K562 (cell line): ENCODE measurements around the gene TMEM208. TPM values are rescaled to one million over a fixed set of nuclear protein-coding genes. Genes with fewer than 3 reads are reported as not detected.

Experiments used
- ARID2 ChIP-seq: fragments of 450-650 bp; IDR thresholded peaks from 2 replicates; pipeline ENCODE4 v1.6.1; 2017; ENCODE audit warnings: antibody characterized with exemption, mild to moderate bottlenecking
- ATF3 ChIP-seq, 2 experiments: fragments of 450-650 bp in 1 of 2; sonication (generic) in 1 of 2; formaldehyde crosslinking in 1 of 2; IDR thresholded peaks in 1 of 2; conservative IDR thresholded peaks in 1 of 2; 2 replicates each; pipeline versions ENCODE4 v1.6.1 to v1.8.1; 2016 to 2023; ENCODE audit warnings: mild to moderate bottlenecking in 2 of 2, moderate library complexity in 2 of 2, inconsistent platforms in 1 of 2, missing genetic modification reagents in 1 of 2
- CBX8 ChIP-seq: fragments of 200-600 bp; sonication (generic); IDR thresholded peaks from 2 replicates; pipeline ENCODE4 v1.6.1; 2012; ENCODE audit warnings: borderline replicate concordance, mixed run types, low read depth, mild to moderate bottlenecking, moderate library complexity, mixed read lengths, low read length, control low read depth, inconsistent platforms; ENCODE audit not compliant: poor library complexity, severe bottlenecking; ENCODE audit errors: extremely low read depth
- FOXJ2 ChIP-seq: fragments of 200-800 bp; sonication (Bioruptor generic); IDR thresholded peaks from 2 replicates; pipeline ENCODE4 v1.6.1; 2016; ENCODE audit warnings: missing genetic modification characterization, missing compliant biosample characterization
- GATAD2A ChIP-seq: fragments of 450-650 bp; IDR thresholded peaks from 2 replicates; pipeline ENCODE4 v1.6.1; 2017
- HDAC2 ChIP-seq: fragments of 450-650 bp; IDR thresholded peaks from 2 replicates; pipeline ENCODE4 v1.6.1; 2016; ENCODE audit warnings: mild to moderate bottlenecking
- HMBOX1 ChIP-seq: sonication (generic); IDR thresholded peaks from 2 replicates; pipeline ENCODE4 v1.6.1; 2016
- MITF ChIP-seq: IDR thresholded peaks from 2 replicates; pipeline ENCODE4 v1.6.1; 2014; ENCODE audit warnings: antibody characterized with exemption
- MNT ChIP-seq, 2 experiments: fragments of 450-650 bp; conservative IDR thresholded peaks; 2 replicates each; pipeline ENCODE4 v1.6.1; 2017; ENCODE audit warnings: mild to moderate bottlenecking in 2 of 2, moderate library complexity in 2 of 2
- NELFE ChIP-seq: IDR thresholded peaks from 2 replicates; pipeline ENCODE4 v1.6.1; 2011; ENCODE audit warnings: mild to moderate bottlenecking; ENCODE audit not compliant: insufficient read depth, insufficient read length
- PKNOX1 ChIP-seq: fragments of 450-650 bp; IDR thresholded peaks from 2 replicates; pipeline ENCODE4 v1.6.1; 2016
- POLR2G ChIP-seq: fragments of 200-400 bp; formaldehyde crosslinking; IDR thresholded peaks from 2 replicates; pipeline ENCODE4 v1.6.1; 2017; ENCODE audit warnings: low read depth, mild to moderate bottlenecking, antibody characterized with exemption, low read length, moderate library complexity
- TAL1 ChIP-seq: fragments of 450-650 bp; IDR thresholded peaks from 2 replicates; pipeline ENCODE4 v1.6.1; 2016; ENCODE audit warnings: mild to moderate bottlenecking
- USF1 ChIP-seq: sonication (generic); formaldehyde crosslinking; IDR thresholded peaks from 2 replicates; pipeline ENCODE4 v1.9.0; 2022; ENCODE audit warnings: mild to moderate bottlenecking, missing genetic modification reagents
- ZBTB2 ChIP-seq: fragments of 450-650 bp; IDR thresholded peaks from 2 replicates; pipeline ENCODE4 v1.6.1; 2016; ENCODE audit warnings: antibody characterized with exemption
- ZNF436 ChIP-seq: fragments of 250-450, 450-650 bp; sonication (Bioruptor Pico); formaldehyde crosslinking; IDR thresholded peaks from 2 replicates; pipeline ENCODE4 v1.7.0; 2020; ENCODE audit warnings: mild to moderate bottlenecking
- ZNF785 ChIP-seq: fragments of 250-450 bp; sonication (Bioruptor Pico); IDR thresholded peaks from 2 replicates; pipeline ENCODE4 v1.4.0; 2020; ENCODE audit warnings: mild to moderate bottlenecking
- polyA plus RNA-seq, 8 experiments: library from polyadenylated mRNA; depleted of rRNA in 4 of 8; stranded (reverse) in 5 of 8; unstranded in 3 of 8; fragments of >200 nt; fragmentation: Nextera tagmentation in 2 of 8; fragmentation: Illumina TruSeq in 1 of 8; extraction: Ambion mirVana in 2 of 8; extraction: Trizol in 1 of 8; gene quantifications; 2 replicates each; pipeline versions ENCODE4 v1.2.1 to v1.2.3, GENCODE V29; 2011 to 2014; ENCODE audit warnings: inconsistent platforms in 1 of 8, missing spikeins in 1 of 8
- total RNA-seq, 7 experiments: library from RNA; depleted of rRNA in 6 of 7; stranded (reverse); fragments of >200 nt in 6 of 7; fragmentation: Illumina TruSeq in 2 of 7; extraction: Trizol in 2 of 7; gene quantifications; 2 replicates each; pipeline versions ENCODE4 v1.2.1 to v1.2.3, GENCODE V29; 2011 to 2021; ENCODE audit warnings: low replicate concordance in 1 of 7

The TMEM208 gene
- total and polyA plus RNA-seq, 9 of the 15 experiments (the other 6 are each of a cell fraction or from before 2014, with no cell fraction given), result 31.8 to 239 (median 54.3) TPM

- TF ChIP-seq USF1 (CRISPR knock-in tag), result 0 out of 2 replicates have a peak, but pooled peaks have one; percentile 8
- TF ChIP-seq ZNF785, result no peak
- TF ChIP-seq ZBTB2, result no peak
- TF ChIP-seq FOXJ2 (tag), result no peak
- no peak for TF ChIP-seq HMBOX1
- TF ChIP-seq ATF3 (IDR thresholded peaks at IDR 0.05), result peak; percentile 80
- TF ChIP-seq ATF3 (CRISPR knock-in tag; conservative IDR thresholded peaks at IDR 0.05), result no peak
- no peak for TF ChIP-seq MITF
- TF ChIP-seq MNT (conservative IDR thresholded peaks at IDR 0.05), result 0 out of 4 replicates have a peak, but pooled peaks of 1 of the 2 experiments have one; percentile 22
- 0 out of 2 replicates have a peak, but pooled peaks have one; percentile 24 for TF ChIP-seq POLR2G
- 0 out of 2 replicates have a peak, but pooled peaks have one; percentile 33 for TF ChIP-seq HDAC2
- no peak for TF ChIP-seq PKNOX1
- no peak for TF ChIP-seq TAL1
- TF ChIP-seq GATAD2A, result no peak; the same call in 1 of the 2 replicates
- TF ChIP-seq CBX8, result no peak
- no peak for TF ChIP-seq ARID2
- no peak for TF ChIP-seq ZNF436 (CRISPR knock-in tag)
- no peak for TF ChIP-seq NELFE
Observed at GRCh38 chr16:67244387-67245185, 17.7 kb downstream of the TMEM208 start (continued).
